Measurements from ENCODE around the gene PPM1L. TPM values are rescaled to one million over a fixed set of nuclear protein-coding genes. Genes with fewer than 3 reads are reported as not detected.

PPM1L gene
- total RNA-seq, 1 experiment from 2014 or later = 7.3 TPM

DNA sequence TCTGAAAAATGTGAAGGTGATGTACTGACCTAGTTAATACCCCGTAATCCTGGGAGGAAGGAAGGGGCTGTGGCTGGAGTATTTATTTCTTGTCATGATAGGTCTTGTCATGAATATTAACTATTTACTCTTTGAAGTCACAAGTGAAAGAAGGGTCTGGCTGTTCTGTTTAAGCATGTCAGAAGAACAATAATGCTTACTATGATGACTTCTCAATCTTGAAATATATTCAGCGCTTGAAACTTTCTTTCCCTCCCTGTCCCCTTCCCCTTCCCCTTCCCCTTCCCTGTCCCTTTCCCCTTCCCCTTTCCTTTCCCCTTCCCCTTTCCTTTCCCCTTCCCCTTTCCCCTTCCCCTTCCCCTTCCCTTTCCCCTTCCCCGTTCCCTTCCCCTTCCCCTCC lies 153.9 kb downstream of the PPM1L start:
- H3K27me3 Mint-ChIP-seq (ENCODE audit: low read depth) = no peaks in the 10 kb centered on the region; the same call in 1 of the 2 replicates
- no peak overlapping the region for H3K27ac Mint-ChIP-seq
- WGBS (ENCODE audit: extremely low coverage, insufficient read length, low lambda C conversion rate) = no CpG with 5 or more reads among the region's 3 CpGs

More for the DNA sequence above, 153.9 kb downstream of the PPM1L start:
- H2AK5ac ChIP-seq (ENCODE audit: insufficient read length, low read length) = no peak overlapping the region
- no peak overlapping the region for H2BK20ac ChIP-seq (ENCODE audit: low read depth, low read length, poor library complexity, severe bottlenecking)
- H3T11ph ChIP-seq (ENCODE audit: low read length) = no peak overlapping the region
- no peak overlapping the region for H4K91ac ChIP-seq (ENCODE audit: insufficient read length, low read depth, low read length)
- TF ChIP-seq CTCF (conservative IDR thresholded peaks at IDR 0.05) = no peak
- no peak overlapping the region for H3K9ac ChIP-seq (ENCODE audit: extremely low read depth, insufficient read length, low read length)
- no peak overlapping the region for H3K18ac ChIP-seq (ENCODE audit: insufficient read length, low read depth, low read length)
- H3K23me2 ChIP-seq (ENCODE audit: insufficient read length, low read depth, low read length, poor library complexity, severe bottlenecking) = no peaks in the 10 kb centered on the region
- H2BK12ac ChIP-seq (ENCODE audit: insufficient read length, low read depth, low read length) = no peak overlapping the region
- no peak overlapping the region for H2BK15ac ChIP-seq (ENCODE audit: low read depth, low read length)
- H4K5ac ChIP-seq (ENCODE audit: insufficient read length, low read depth, low read length) = no peak overlapping the region
- no peak overlapping the region for H2BK120ac ChIP-seq (ENCODE audit: low read depth, low read length, poor library complexity, severe bottlenecking)
- H2BK5ac ChIP-seq (ENCODE audit: insufficient read length, low read length) = no peak overlapping the region
- H2AFZ ChIP-seq (ENCODE audit: low read length) = no peak overlapping the region
- no peak overlapping the region for H3K4me2 ChIP-seq (ENCODE audit: insufficient read depth, insufficient read length, low read length)
- H3K23ac ChIP-seq (ENCODE audit: insufficient read length, low read depth, low read length) = no peak overlapping the region
- H4K20me1 ChIP-seq (ENCODE audit: control insufficient read depth, insufficient read depth, insufficient read length) = no peaks in the 10 kb centered on the region
- no peak for DNase-seq
- no peak overlapping the region for H3K14ac ChIP-seq (ENCODE audit: insufficient read depth, low read length)
- H4K8ac ChIP-seq (replicated peaks; ENCODE audit: insufficient read length, low read depth, low read length) = no peak overlapping the region
- no peaks in the 10 kb centered on the region for H3K9me3 ChIP-seq (ENCODE audit: control insufficient read depth, low read depth, low read length)
- peaks cover 0 to 9% (median 2%) of the 10 kb centered on the region in 3 experiments; a peak in 3 of 7 replicates for H3K36me3 Mint-ChIP-seq (ENCODE audit: insufficient read depth in 1 of 3, low read depth in 3 of 3)
- H3K9me3 Mint-ChIP-seq = peaks cover 5 to 8% of the 10 kb centered on the region in 2 experiments; a peak in 3 of 5 replicates
- no peak overlapping the region for H3K4me3 Mint-ChIP-seq
- H3K4me1 ChIP-seq (ENCODE audit: insufficient read depth, low read length) = no peaks in the 10 kb centered on the region
- no peak overlapping the region for H3K4ac ChIP-seq (ENCODE audit: low read depth, low read length)
- H3K4me1 Mint-ChIP-seq = peaks cover 3 to 13% of the 10 kb centered on the region in 2 experiments; a peak in 3 of 4 replicates
- H3K27me3 ChIP-seq (ENCODE audit: insufficient read depth, low read length) = no peaks in the 10 kb centered on the region
- H3K79me1 ChIP-seq (ENCODE audit: insufficient read depth, low read depth, low read length, poor library complexity, severe bottlenecking) = no peaks in the 10 kb centered on the region
- no peak overlapping the region for H3K27ac ChIP-seq (ENCODE audit: insufficient read length, low read depth, low read length)
- no peak overlapping the region for H3K56ac ChIP-seq (ENCODE audit: insufficient read length, low read depth, low read length)
- H3K79me2 ChIP-seq (ENCODE audit: insufficient read depth, low read length) = no peaks in the 10 kb centered on the region
